Psoas muscle (tissue), 8 donors: ENCODE results near the gene ABCA10. TPM values are rescaled to one million over a fixed set of nuclear protein-coding genes. Genes with fewer than 3 reads are reported as not detected.
"Not testable (repeated sequence)": the region's sequence is repeated elsewhere in the genome, so short reads cannot be mapped to it uniquely, and the experiment has no call there.

Experiments
- ATAC-seq, 4 donors: fragments of 200-7000 bp; cut with Tn5 transposase; one replicate each; pipeline ENCODE4 v1.9.1; 2020; ENCODE audit warnings: moderate library complexity in 3 of 4, mild to moderate bottlenecking in 2 of 4
- DNase-seq, 2 donors: peaks; one replicate each; pipeline ENCODE4 v3.0.0-alpha.2; 2020
- H3K27ac ChIP-seq: fragments of 200-600 bp; one replicate; pipeline ENCODE4 v1.8.0; 2022
- H3K27me3 ChIP-seq, 3 donors: fragments of 200-600 bp in 1 of 3; one replicate each; pipeline versions ENCODE4 v1.6.1 to v1.8.0; 2013 to 2022; ENCODE audit warnings: low read length in 2 of 3, mild to moderate bottlenecking in 2 of 3, moderate library complexity in 1 of 3; ENCODE audit not compliant: insufficient read depth in 3 of 3
- H3K36me3 ChIP-seq, 2 donors: fragments of 200-600 bp in 1 of 2; one replicate each; pipeline versions ENCODE4 v1.6.1 to v1.8.0; 2013 to 2022; ENCODE audit warnings: low read depth in 1 of 2, mild to moderate bottlenecking in 1 of 2, moderate library complexity in 1 of 2; ENCODE audit not compliant: insufficient read depth in 1 of 2
- H3K4me1 ChIP-seq: fragments of 200-600 bp; one replicate; pipeline ENCODE4 v1.8.0; 2022
- H3K4me3 ChIP-seq: fragments of 200-600 bp; one replicate; pipeline ENCODE4 v1.8.0; 2022; ENCODE audit warnings: mild to moderate bottlenecking
- H3K9me3 ChIP-seq: fragments of 200-600 bp; one replicate; pipeline ENCODE4 v1.8.0; 2022
- WGBS, 3 donors: extraction: QIAGEN DNeasy Blood & Tissue Kit; methylation state at CpG; one replicate each; pipeline versions ENCODE4 v1.1.6 to v1.1.7; 2013; 5-methylcytosine and 5-hydroxymethylcytosine counted together
- intact Hi-C, 2 donors: fragments of 100-400 bp; cut with DNase I; formaldehyde crosslinking; loops; one replicate each; pipeline versions ENCODE4 v1.11.0 to v1.14.2; 2022
- polyA plus RNA-seq, 3 donors: library from polyadenylated mRNA; stranded (reverse); fragments of 200-250 nt; gene quantifications; one replicate each; pipeline ENCODE4 v1.2.3, GENCODE V29; 2013
- total RNA-seq, 4 donors: library from RNA; stranded (reverse); fragmentation: NEBNext Ultra II Directional in 2 of 4; extraction: Animal tissue kit (Norgen Biotek cat#: 25700) in 2 of 4; gene quantifications; one replicate each; pipeline versions ENCODE4 v1.2.1 to v1.2.4, GENCODE V29; 2021 to 2023
- TF ChIP-seq, protein P1 (sequence below): fragments of 200-600 bp; IDR thresholded peaks from one replicate; pipeline ENCODE4 v1.8.0; 2022; ENCODE audit warnings: antibody characterized with exemption
- donor health status: healthy with polysubstance abuse.
- donor health status: DM: no; HTN: no; CAD: no; lungs with moderate emphysema.
- donor health status: Bipolar disorder and iron deficiency.
- donor health status: healthy.
- donor health status: DM: yes; HTN: yes; CAD: no.
- donor health status: DM: no; HTN: no; CAD: no.
- donor health status: DM: no; HTN: no; CAD: no.
- donor health status: DM: yes; HTN: yes; CAD: no.

Gene ABCA10
- total and polyA plus RNA-seq, 7 donors, result 1.4 to 9.6 (median 5.0) TPM

DNA sequence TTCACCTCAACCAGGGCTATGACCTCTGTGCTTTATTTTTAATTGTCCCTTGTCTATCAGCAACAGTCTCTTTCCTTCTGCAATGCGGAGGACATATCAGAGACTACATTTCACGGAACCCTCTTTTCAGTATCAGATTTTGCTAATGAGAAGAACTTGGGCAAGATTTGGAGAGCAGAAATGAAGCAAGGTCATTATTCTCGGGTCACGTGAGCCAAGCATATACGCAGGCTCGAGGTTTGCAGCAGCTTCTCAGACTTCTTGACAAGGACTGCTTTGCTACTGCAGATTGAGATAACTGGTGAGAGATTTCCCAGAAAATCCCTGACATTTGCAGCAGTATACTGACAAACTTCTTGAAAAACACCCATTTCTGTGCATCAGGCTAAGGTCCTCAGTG lies 30.4 kb downstream of the ABCA10 start:
- Histone ChIP-seq H3K9me3 (no peaks in the 10 kb centered on the region), H3K27ac (no peak overlapping the region), H3K4me3 (no peak overlapping the region), H3K27me3 (no peaks in the 10 kb centered on the region), H3K4me1 (no peaks in the 10 kb centered on the region), H3K36me3 (peaks cover 0 to 23% of the 10 kb centered on the region in 2 donors)
- no peak for DNase-seq
- TF ChIP-seq, protein P1, sequence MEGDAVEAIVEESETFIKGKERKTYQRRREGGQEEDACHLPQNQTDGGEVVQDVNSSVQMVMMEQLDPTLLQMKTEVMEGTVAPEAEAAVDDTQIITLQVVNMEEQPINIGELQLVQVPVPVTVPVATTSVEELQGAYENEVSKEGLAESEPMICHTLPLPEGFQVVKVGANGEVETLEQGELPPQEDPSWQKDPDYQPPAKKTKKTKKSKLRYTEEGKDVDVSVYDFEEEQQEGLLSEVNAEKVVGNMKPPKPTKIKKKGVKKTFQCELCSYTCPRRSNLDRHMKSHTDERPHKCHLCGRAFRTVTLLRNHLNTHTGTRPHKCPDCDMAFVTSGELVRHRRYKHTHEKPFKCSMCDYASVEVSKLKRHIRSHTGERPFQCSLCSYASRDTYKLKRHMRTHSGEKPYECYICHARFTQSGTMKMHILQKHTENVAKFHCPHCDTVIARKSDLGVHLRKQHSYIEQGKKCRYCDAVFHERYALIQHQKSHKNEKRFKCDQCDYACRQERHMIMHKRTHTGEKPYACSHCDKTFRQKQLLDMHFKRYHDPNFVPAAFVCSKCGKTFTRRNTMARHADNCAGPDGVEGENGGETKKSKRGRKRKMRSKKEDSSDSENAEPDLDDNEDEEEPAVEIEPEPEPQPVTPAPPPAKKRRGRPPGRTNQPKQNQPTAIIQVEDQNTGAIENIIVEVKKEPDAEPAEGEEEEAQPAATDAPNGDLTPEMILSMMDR, result no peak
- ATAC-seq, result no peak
- intact Hi-C loops, result no loop called here
- WGBS, 3 donors, result 91 to 92% (median 92%) methylated on average over 6 of the region's 6 CpGs

DNA sequence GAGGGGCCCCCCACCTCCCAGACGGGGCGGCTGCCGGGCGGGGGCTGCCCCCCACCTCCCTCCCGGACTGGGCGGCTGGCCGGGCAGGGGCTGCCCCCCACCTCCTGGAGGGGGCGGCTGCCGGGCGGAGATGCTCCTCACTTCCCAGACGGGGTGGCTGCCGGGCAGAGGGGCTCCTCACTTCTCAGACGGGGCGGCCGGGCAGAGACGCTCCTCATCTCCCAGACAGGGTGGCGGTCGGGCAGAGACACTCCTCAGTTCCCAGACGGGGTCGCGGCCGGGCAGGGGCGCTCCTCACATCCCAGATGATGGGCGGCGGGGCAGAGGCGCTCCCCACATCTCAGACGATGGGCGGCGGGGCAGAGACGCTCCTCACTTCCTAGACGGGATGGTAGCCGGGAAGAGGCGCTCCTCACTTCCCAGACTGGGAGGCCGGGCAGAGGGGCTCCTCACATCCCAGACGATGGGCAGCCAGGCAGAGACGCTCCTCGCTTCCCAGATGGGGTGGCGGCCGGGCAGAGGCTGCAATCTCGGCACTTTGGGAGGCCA lies 32.4 kb downstream of the ABCA10 start:
- H3K27me3 ChIP-seq, ATAC-seq, H3K4me3 ChIP-seq, H3K27ac ChIP-seq, intact Hi-C loops, H3K9me3 ChIP-seq, H3K4me1 ChIP-seq: not testable (repeated sequence)
- WGBS, 3 donors, result 97 to 99% (median 98%) methylated on average over 29 to 38 of the region's 40 CpGs
- H3K36me3 ChIP-seq, result peaks cover 0 to 44% of the 10 kb centered on the region in 2 donors
- DNase-seq, result peak in 1 of 2 donors; percentile 46

- no peaks in the 10 kb centered on the region for H3K4me1 ChIP-seq
Observed at GRCh38 chr17:69192754-69193153, 35.9 kb downstream of the ABCA10 start.

GRCh38 chr17:69188796-69189195 lies 39.8 kb downstream of the ABCA10 start:
- Histone ChIP-seq H3K36me3 (peaks cover 0 to 100% of the 10 kb centered on the region in 2 donors), H3K27ac (no peak overlapping the region), H3K4me3 (no peak overlapping the region), H3K27me3 (no peaks in the 10 kb centered on the region), H3K4me1 (no peaks in the 10 kb centered on the region), H3K9me3 (no peaks in the 10 kb centered on the region)
- intact Hi-C loops, result no loop called here
- no peak for DNase-seq
- TF ChIP-seq, protein P1, result no peak
- ATAC-seq, result no peak
- 71 to 94% (median 73%) methylated on average over 2 of the region's 2 CpGs for WGBS, 3 donors

More at GRCh38 chr17:69192754-69193153, 35.9 kb downstream of the ABCA10 start:
- intact Hi-C loops, result no loop called here
- H3K4me3 ChIP-seq, result no peak overlapping the region
- H3K9me3 ChIP-seq, result no peaks in the 10 kb centered on the region
- peaks cover 0 to 73% of the 10 kb centered on the region in 2 donors for H3K36me3 ChIP-seq
- no peak overlapping the region for H3K27ac ChIP-seq
- DNase-seq, result no peak
- TF ChIP-seq, protein P1, result no peak
- ATAC-seq, result no peak
- no peaks in the 10 kb centered on the region for H3K27me3 ChIP-seq

DNA sequence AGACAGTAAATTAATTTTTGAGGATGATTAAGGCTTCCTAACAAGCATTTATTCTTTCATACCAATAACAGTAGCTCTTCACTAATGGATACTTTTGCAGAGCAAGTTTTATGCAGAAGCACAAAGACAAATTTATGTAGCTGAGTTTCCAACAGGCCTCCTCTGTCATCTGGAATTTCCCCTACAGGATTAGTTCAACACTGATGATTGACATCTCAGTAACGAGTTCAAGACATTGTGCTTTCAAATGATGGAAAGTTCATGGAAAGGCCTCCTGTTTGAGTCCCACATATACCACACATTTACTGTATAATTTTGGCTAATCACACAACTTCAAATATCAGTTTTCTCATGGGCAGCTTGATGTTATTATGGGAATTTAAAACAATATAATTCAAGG lies 40.6 kb downstream of the ABCA10 start:
- H3K27ac ChIP-seq, result no peak overlapping the region
- intact Hi-C loops, result no loop called here
- peaks cover 0 to 100% of the 10 kb centered on the region in 2 donors for H3K36me3 ChIP-seq
- no peak overlapping the region for H3K4me3 ChIP-seq
- no peak for DNase-seq
- 73 to 82% (median 73%) methylated on average over 1 of the region's 1 CpG for WGBS, 3 donors
- TF ChIP-seq, protein P1, result no peak
- no peaks in the 10 kb centered on the region for H3K9me3 ChIP-seq
- H3K27me3 ChIP-seq, result no peaks in the 10 kb centered on the region
- ATAC-seq, result no peak
- H3K4me1 ChIP-seq, result no peaks in the 10 kb centered on the region
